A673 (cell line): ENCODE data around the gene STAB2. TPM values are rescaled to one million over a fixed set of nuclear protein-coding genes. Genes with fewer than 3 reads are reported as not detected.

ENCODE experiments used
- BruUV-seq: library from RNA; stranded (reverse); fragments of 400-500 nt; replicated peaks from 2 replicates; lab custom pipeline; 2021; lab: Mats Ljungman, UMichigan
- CTCF ChIA-PET: fragments of 300-600 bp; sonication (Branson Sonifier 250); formaldehyde crosslinking; loops from one replicate; lab custom pipeline; 2022; ENCODE audit warnings: antibody characterized with exemption; lab: Charles Lee
- POLR2A ChIA-PET: fragments of 300-600 bp; sonication (Branson Sonifier 250); formaldehyde crosslinking; loops from one replicate; lab custom pipeline; 2022; ENCODE audit warnings: antibody characterized with exemption; ENCODE audit not compliant: low non-redundant PET; lab: Charles Lee
- DNase-seq: peaks from one replicate; pipeline ENCODE4 v3.0.0-alpha.2; 2015; ENCODE audit warnings: low spot score
- H3K27ac ChIP-seq: fragments of 200-600 bp; sonication (generic); 2 replicates; pipeline ENCODE4 v1.5.1; 2016; ENCODE audit warnings: mixed run types, low read depth, mild to moderate bottlenecking, mixed read lengths, antibody characterized with exemption, low read length; ENCODE audit not compliant: poor library complexity, severe bottlenecking
- H3K27me3 ChIP-seq: fragments of 200-600 bp; sonication (generic); replicated peaks from 2 replicates; pipeline ENCODE4 v1.6.1; 2017; ENCODE audit warnings: mixed run types, low read depth, mild to moderate bottlenecking, mixed read lengths, antibody characterized with exemption, low read length; ENCODE audit not compliant: insufficient read depth, poor library complexity
- H3K36me3 ChIP-seq: fragments of 200-600 bp; sonication (generic); 2 replicates; pipeline ENCODE4 v1.6.1; 2016; ENCODE audit warnings: mixed run types, mild to moderate bottlenecking, mixed read lengths, antibody characterized with exemption, low read length; ENCODE audit not compliant: insufficient read depth, poor library complexity, severe bottlenecking
- H3K4me1 ChIP-seq: fragments of 200-600 bp; sonication (generic); 2 replicates; pipeline ENCODE4 v1.6.1; 2017; ENCODE audit warnings: mixed run types, mild to moderate bottlenecking, mixed read lengths, antibody characterized with exemption, low read length; ENCODE audit not compliant: insufficient read depth, poor library complexity, severe bottlenecking
- H3K4me3 ChIP-seq: fragments of 200-600 bp; sonication (generic); 2 replicates; pipeline ENCODE4 v1.5.1; 2016; ENCODE audit warnings: low read depth, mixed run types, mild to moderate bottlenecking, mixed read lengths, low read length; ENCODE audit not compliant: poor library complexity, severe bottlenecking
- H3K9me3 ChIP-seq: fragments of 200-600 bp; sonication (generic); 2 replicates; pipeline ENCODE4 v1.6.1; 2016; ENCODE audit warnings: mixed run types, low read depth, mild to moderate bottlenecking, mixed read lengths, antibody characterized with exemption, low read length; ENCODE audit not compliant: poor library complexity, severe bottlenecking
- EZH2 ChIP-seq: fragments of 200-600 bp; sonication (generic); IDR thresholded peaks from 2 replicates; pipeline ENCODE4 v1.6.1; 2017; ENCODE audit warnings: borderline replicate concordance, low read depth, mild to moderate bottlenecking, mixed read lengths, antibody characterized with exemption, low read length; ENCODE audit not compliant: poor library complexity, severe bottlenecking
- intact Hi-C: fragments of 100-400 bp; cut with micrococcal nuclease; formaldehyde crosslinking; loops from one replicate; pipeline ENCODE4 v1.10.0; 2022; ENCODE audit not compliant: unreplicated experiment
- total RNA-seq: library from RNA; stranded (reverse); gene quantifications from 2 replicates; pipeline ENCODE4 v1.2.3, GENCODE V29; 2021
- TF ChIP-seq, protein P1 (sequence below): fragments of 300-800, 200-600 bp; sonication (generic); conservative IDR thresholded peaks from 2 replicates; pipeline ENCODE4 v1.5.1; 2017; ENCODE audit warnings: low read depth, mild to moderate bottlenecking, antibody characterized with exemption, low read length, moderate library complexity, mixed read lengths

STAB2 gene
- total RNA-seq, 1 experiment from 2014 or later: not detected

- ChIA-PET POLR2A (no interaction called here), CTCF (no interaction called here)
- Histone ChIP-seq H3K36me3 (no peaks in the 10 kb centered on the region), H3K9me3 (no peaks in the 10 kb centered on the region), H3K4me1 (no peaks in the 10 kb centered on the region), H3K27ac (no peak overlapping the region), H3K4me3 (no peak overlapping the region), H3K27me3 (peaks cover 33% of the 10 kb centered on the region)
- no peak for DNase-seq
- no TSS peak for BruUV-seq
- TF ChIP-seq EZH2: no peak
- TF ChIP-seq, protein P1, sequence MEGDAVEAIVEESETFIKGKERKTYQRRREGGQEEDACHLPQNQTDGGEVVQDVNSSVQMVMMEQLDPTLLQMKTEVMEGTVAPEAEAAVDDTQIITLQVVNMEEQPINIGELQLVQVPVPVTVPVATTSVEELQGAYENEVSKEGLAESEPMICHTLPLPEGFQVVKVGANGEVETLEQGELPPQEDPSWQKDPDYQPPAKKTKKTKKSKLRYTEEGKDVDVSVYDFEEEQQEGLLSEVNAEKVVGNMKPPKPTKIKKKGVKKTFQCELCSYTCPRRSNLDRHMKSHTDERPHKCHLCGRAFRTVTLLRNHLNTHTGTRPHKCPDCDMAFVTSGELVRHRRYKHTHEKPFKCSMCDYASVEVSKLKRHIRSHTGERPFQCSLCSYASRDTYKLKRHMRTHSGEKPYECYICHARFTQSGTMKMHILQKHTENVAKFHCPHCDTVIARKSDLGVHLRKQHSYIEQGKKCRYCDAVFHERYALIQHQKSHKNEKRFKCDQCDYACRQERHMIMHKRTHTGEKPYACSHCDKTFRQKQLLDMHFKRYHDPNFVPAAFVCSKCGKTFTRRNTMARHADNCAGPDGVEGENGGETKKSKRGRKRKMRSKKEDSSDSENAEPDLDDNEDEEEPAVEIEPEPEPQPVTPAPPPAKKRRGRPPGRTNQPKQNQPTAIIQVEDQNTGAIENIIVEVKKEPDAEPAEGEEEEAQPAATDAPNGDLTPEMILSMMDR: no peak
- intact Hi-C loops: no loop called here
Measured at GRCh38 chr12:103556890-103557627, 30.0 kb upstream of the STAB2 start.

GRCh38 chr12:103557628-103558010, 29.5 kb upstream of the STAB2 start:
- no peak overlapping the region for H3K4me3 ChIP-seq
- ChIA-PET POLR2A (no interaction called here), CTCF (no interaction called here)
- H3K36me3 ChIP-seq: no peaks in the 10 kb centered on the region
- intact Hi-C loops: no loop called here
- no peaks in the 10 kb centered on the region for H3K4me1 ChIP-seq
- no peak for TF ChIP-seq EZH2
- TF ChIP-seq, protein P1: no peak
- DNase-seq: no peak
- no TSS peak for BruUV-seq
- peaks cover 28% of the 10 kb centered on the region for H3K27me3 ChIP-seq
- H3K9me3 ChIP-seq: no peaks in the 10 kb centered on the region
- no peak overlapping the region for H3K27ac ChIP-seq

GRCh38 chr12:103558879-103559278, 28.2 kb upstream of the STAB2 start:
- Histone ChIP-seq H3K4me1 (no peaks in the 10 kb centered on the region), H3K27me3 (peaks cover 18% of the 10 kb centered on the region), H3K4me3 (no peak overlapping the region), H3K36me3 (no peaks in the 10 kb centered on the region), H3K9me3 (no peaks in the 10 kb centered on the region), H3K27ac (no peak overlapping the region)
- ChIA-PET POLR2A (no interaction called here), CTCF (no interaction called here)
- TF ChIP-seq, protein P1: no peak
- no peak for TF ChIP-seq EZH2
- intact Hi-C loops: no loop called here
- no TSS peak for BruUV-seq
- DNase-seq: no peak
